ENCODE results near the gene STK35.
"Not testable (repeated sequence)": the region's sequence is repeated elsewhere in the genome, so short reads cannot be mapped to it uniquely, and the experiment has no call there.

Gene STK35

GRCh38 chr20:2176946-2177345 lies 75.3 kb downstream of the STK35 start:
- Histone ChIP-seq H3K9me3 (no peaks in the 10 kb centered on the region), H3K4me1 (no peaks in the 10 kb centered on the region), H3K27me3 (no peaks in the 10 kb centered on the region), H3K4me3 (ENCODE audit: low read depth, low read length) (no peak overlapping the region), H3K36me3 (no peaks in the 10 kb centered on the region)
- TF ChIP-seq CTCF (IDR thresholded peaks at IDR 0.05; ENCODE audit: low read depth, low read length): no peak
- DNase-seq: no peak

DNA sequence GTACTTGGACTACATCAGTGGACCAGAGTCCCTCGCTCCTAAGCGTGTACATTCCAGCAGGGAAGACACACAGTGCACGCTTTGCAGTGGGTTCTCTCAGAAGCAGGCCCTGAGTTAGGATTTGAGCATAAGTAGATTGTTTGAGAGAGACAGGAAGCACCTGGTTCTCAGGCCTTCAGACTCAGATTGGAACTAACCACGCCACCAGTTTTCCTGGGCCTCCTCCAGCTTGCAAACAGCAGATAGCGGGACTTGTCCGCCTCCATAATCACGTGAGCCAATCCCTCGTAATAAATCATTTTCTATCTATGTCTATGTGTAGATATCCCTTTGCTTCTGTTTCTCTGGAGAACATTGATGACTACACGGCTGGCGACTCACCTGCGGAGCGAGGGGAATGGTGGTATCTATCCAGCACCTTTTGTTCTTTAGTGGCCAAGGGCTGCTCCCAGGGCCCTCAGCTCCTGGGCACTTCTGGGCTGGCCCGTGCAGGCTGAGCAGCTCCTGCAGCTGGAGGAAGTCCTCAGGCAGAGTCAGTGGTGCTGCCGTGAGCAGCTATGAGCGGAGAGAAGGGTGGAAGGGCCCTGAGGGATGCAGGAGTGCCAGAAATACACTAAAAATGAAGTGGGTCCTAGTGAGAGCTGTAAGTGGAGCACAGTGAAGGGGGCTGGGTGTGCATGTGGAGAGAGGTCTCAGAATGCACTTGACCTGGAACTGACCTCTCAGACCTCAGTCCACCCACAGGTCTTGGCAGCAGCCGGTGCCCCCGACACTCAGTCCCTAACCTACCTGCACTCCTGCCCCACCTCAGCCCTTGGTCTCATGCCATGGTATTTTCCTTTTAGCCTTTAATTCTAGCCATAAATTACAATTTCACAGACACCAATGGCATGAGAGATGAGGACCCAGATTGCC lies 76.9 kb downstream of the STK35 start:
- H3K4me3 ChIP-seq (ENCODE audit: low read depth, low read length): no peak overlapping the region
- no peak for TF ChIP-seq CTCF (IDR thresholded peaks at IDR 0.05; ENCODE audit: low read depth, low read length)
- no peak for DNase-seq

DNA sequence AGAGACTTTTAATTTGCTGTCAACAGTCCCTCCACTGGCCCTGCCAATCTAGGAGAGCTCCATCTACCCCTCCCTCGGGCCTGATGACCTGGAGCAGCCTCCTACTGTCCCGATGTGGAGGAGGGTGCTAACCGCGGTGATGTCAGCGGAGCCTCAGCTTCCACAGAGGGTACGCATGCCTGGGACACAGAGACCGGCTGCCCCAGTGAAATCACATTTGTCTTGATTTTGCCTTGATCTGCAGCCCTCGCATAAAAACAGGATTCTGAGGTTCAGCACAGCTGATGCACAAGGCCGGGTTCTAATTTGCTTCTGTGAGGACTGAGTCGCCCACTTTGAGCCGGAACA lies 77.6 kb downstream of the STK35 start:
- Histone ChIP-seq H3K27me3 (no peaks in the 10 kb centered on the region), H3K9me3 (no peaks in the 10 kb centered on the region), H3K4me1 (no peaks in the 10 kb centered on the region), H3K4me3 (ENCODE audit: low read depth, low read length) (no peak overlapping the region), H3K36me3 (no peaks in the 10 kb centered on the region)
- TF ChIP-seq CTCF (IDR thresholded peaks at IDR 0.05; ENCODE audit: low read depth, low read length): no peak
- no peak for DNase-seq

More for the DNA sequence above, 76.9 kb downstream of the STK35 start:
- Histone ChIP-seq H3K27me3 (no peaks in the 10 kb centered on the region), H3K9me3 (no peaks in the 10 kb centered on the region), H3K4me1 (no peaks in the 10 kb centered on the region), H3K36me3 (no peaks in the 10 kb centered on the region)

- Histone ChIP-seq H3K4me1 (no peaks in the 10 kb centered on the region), H3K9me3 (no peaks in the 10 kb centered on the region), H3K4me3 (ENCODE audit: low read depth, low read length) (no peak overlapping the region), H3K27me3 (no peaks in the 10 kb centered on the region), H3K36me3 (no peaks in the 10 kb centered on the region)
- no peak for DNase-seq
- no peak for TF ChIP-seq CTCF (IDR thresholded peaks at IDR 0.05; ENCODE audit: low read depth, low read length)
Measured at GRCh38 chr20:2179949-2180348, 78.3 kb downstream of the STK35 start.

DNA sequence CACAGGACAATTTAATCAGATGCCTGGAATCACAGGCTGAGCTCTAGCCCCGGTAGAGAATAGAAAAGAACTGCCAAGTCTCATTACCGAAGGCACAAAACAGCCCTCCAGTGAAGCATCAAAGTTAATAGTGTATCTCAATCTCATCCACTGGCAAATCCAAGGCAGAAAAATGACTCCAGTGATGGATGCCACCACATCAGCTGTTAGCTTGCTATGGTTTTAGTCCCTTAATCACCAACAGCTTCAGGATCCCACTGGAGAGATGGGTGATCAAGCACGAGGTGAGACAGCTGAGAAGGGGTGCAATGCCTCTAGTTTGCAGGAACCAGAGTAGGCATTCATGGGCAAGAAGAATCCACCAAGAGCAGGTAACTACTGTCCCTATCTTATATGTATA lies 81.8 kb downstream of the STK35 start:
- no peaks in the 10 kb centered on the region for H3K9me3 ChIP-seq
- TF ChIP-seq CTCF (IDR thresholded peaks at IDR 0.05; ENCODE audit: low read depth, low read length): no peak
- no peak overlapping the region for H3K4me3 ChIP-seq (ENCODE audit: low read depth, low read length)
- no peaks in the 10 kb centered on the region for H3K36me3 ChIP-seq
- no peaks in the 10 kb centered on the region for H3K4me1 ChIP-seq
- no peak for DNase-seq
- H3K27me3 ChIP-seq: no peaks in the 10 kb centered on the region

DNA sequence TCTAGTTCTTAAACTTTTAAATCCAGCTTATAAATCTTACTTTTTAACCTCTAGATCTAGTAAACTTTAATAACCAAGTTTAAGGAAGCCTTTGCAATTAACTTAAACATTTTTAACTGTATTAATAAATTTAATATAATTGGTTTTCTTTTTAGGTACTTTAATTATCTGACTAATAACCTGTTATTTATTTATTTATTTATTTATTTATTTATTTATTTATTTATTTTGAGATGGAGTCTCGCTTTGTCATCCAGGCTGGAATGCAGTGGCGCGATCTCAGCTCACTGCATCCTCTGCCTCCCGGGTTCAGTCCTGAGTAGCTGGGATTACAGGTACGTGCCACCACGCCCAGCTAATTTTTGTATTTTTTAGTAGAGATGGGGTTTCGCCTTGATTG lies 83.3 kb downstream of the STK35 start:
- not testable (repeated sequence) for H3K36me3 ChIP-seq; DNase-seq; H3K27me3 ChIP-seq; H3K4me3 ChIP-seq (ENCODE audit: low read depth, low read length); H3K9me3 ChIP-seq; H3K4me1 ChIP-seq
